Stomach (tissue), 4 donors: Measurements from ENCODE around the gene GRIK2.

Source experiments
- POLR2A ChIP-seq, 4 donors: fragments of 450-650 bp; IDR thresholded peaks; one replicate each; pipeline ENCODE4 v1.6.1; 2016; ENCODE audit warnings: antibody characterized with exemption in 4 of 4, control low read depth in 2 of 4, mild to moderate bottlenecking in 1 of 4, moderate library complexity in 1 of 4
- POLR2AphosphoS5 ChIP-seq, 3 donors: sonication (generic); formaldehyde crosslinking; IDR thresholded peaks; one replicate each; pipeline ENCODE4 v1.6.1; 2016; ENCODE audit warnings: antibody characterized with exemption in 3 of 3
- TF ChIP-seq, protein P1 (sequence below), 7 experiments: fragments of 450-650 bp in 4 of 7; fragments of 200-600 bp in 3 of 7; sonication (generic) in 3 of 7; IDR thresholded peaks; one replicate each; pipeline ENCODE4 v1.5.1; 2016 to 2019; ENCODE audit warnings: antibody characterized with exemption in 7 of 7, control low read depth in 2 of 7, mild to moderate bottlenecking in 1 of 7

DNA sequence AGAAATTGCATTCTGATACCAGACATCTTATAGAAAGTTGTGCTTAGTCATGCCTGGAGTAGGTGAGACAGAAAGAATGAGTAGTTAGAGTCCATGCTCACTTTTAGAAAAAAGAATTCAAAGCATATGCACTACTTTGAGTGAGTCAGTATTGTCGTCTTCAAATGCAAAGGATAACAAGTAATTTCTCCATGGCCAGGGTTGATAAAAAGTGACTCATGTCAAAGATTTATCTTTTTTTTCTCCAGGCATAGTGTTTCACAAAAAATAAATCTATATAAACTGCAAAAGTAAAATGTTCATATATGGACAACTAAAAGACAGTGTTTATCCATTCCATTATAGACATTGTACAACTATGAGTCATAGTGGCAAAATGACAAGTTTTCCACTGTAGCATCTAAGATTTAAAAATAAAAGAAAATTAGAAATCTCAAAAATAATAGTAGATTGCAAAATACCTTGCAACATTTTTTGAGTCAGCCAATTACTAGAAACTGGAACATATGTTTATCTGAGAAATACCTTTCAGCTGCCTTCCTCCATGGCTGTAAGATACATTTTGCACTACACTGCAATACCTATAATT lies 329.6 kb downstream of the GRIK2 start:
- TF ChIP-seq, protein P1, sequence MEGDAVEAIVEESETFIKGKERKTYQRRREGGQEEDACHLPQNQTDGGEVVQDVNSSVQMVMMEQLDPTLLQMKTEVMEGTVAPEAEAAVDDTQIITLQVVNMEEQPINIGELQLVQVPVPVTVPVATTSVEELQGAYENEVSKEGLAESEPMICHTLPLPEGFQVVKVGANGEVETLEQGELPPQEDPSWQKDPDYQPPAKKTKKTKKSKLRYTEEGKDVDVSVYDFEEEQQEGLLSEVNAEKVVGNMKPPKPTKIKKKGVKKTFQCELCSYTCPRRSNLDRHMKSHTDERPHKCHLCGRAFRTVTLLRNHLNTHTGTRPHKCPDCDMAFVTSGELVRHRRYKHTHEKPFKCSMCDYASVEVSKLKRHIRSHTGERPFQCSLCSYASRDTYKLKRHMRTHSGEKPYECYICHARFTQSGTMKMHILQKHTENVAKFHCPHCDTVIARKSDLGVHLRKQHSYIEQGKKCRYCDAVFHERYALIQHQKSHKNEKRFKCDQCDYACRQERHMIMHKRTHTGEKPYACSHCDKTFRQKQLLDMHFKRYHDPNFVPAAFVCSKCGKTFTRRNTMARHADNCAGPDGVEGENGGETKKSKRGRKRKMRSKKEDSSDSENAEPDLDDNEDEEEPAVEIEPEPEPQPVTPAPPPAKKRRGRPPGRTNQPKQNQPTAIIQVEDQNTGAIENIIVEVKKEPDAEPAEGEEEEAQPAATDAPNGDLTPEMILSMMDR (IDR thresholded peaks at IDR 0.05), result no peak
- no peak for TF ChIP-seq POLR2A (IDR thresholded peaks at IDR 0.05)
- no peak for TF ChIP-seq POLR2AphosphoS5 (IDR thresholded peaks at IDR 0.05)
